GM18868 (cell line): ENCODE measurements around the gene SYAP1.
"Not testable (repeated sequence)": the region's sequence is repeated elsewhere in the genome, so short reads cannot be mapped to it uniquely, and the experiment has no call there.

ENCODE experiments used
- ATAC-seq: cut with Tn5 transposase; IDR thresholded peaks from one replicate; pipeline ENCODE4 v1.9.1; 2021; ENCODE audit warnings: mild to moderate bottlenecking, moderate library complexity; ENCODE audit not compliant: unreplicated experiment

Gene SYAP1, protein sequence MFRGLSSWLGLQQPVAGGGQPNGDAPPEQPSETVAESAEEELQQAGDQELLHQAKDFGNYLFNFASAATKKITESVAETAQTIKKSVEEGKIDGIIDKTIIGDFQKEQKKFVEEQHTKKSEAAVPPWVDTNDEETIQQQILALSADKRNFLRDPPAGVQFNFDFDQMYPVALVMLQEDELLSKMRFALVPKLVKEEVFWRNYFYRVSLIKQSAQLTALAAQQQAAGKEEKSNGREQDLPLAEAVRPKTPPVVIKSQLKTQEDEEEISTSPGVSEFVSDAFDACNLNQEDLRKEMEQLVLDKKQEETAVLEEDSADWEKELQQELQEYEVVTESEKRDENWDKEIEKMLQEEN

DNA sequence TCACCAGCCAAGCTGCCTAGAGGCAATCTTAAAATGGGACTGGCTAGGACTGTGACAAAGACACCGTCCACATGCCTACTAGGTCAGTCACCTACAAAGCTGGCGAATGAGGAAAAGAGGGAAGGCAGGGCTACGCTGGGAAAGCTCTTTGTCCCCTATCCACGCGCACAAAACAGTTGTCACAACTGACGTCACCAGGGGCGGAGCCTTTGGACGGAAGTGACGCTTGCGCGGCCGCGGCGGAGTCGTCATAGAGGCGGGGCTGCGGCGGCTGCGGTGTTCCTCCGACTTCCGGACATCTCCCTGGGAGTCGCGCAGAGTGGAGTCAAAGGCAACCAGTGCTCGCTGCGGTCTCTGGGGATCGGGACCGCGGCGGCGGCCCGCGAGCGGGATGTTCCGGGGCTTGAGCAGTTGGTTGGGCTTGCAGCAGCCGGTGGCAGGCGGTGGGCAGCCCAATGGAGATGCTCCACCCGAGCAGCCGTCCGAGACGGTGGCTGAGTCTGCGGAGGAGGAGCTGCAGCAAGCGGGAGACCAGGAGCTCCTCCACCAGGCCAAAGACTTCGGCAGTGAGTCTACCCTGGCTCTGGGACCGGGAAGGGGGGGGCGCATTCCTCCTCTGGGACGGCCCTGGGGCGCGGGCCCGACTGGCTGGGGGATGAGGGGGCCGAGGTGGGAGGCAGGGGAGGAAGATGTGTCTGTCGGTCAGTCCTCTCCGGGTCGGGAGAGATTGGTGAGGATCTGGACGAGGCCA lies at the start of gene SYAP1:
Gene SYAP1 (plus strand): TSS at position 279 of the 751 bp plus-strand sequence. CDS start 113 bp downstream, at position 392.
- peak; percentile 99 for ATAC-seq

DNA sequence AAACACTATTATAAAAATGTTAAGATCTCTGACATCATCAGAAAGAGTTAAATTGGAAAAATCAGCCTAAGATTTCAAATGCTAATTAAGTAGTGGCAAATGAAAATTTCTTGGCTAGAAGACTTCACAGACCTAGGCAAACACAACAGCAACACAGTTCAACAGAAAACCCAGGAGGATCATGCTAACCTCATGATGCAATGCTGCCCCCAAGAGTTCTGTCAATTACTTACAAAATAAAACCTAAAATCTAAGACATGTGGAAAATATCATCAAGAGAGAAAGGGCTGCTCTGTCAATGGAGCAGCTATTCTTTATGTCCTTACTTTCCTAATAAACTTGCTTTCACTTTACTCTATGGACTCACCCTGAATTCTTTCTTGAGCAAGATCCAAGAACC lies 48.4 kb upstream of the SYAP1 start:
- no peak for ATAC-seq

DNA sequence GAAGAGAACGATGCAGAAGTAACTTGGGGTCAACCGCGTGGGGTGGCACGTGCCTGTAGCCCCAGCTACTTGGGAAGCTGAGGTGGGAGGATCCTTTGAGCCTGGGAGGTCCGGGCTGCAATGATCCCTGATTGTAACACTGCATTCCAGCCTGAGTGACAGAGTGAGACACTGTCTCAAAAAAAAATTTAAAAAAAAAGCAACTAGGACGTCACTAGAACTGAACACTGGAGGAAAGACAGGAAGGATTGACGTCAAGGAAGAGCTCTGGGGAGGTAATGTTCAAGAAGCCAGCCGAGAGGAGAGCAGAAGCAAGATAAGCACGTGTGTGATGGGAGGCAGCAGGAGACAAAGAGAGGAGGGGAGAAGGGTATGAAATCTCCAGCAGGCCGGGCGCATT lies 40.7 kb upstream of the SYAP1 start:
- ATAC-seq, result no peak

DNA sequence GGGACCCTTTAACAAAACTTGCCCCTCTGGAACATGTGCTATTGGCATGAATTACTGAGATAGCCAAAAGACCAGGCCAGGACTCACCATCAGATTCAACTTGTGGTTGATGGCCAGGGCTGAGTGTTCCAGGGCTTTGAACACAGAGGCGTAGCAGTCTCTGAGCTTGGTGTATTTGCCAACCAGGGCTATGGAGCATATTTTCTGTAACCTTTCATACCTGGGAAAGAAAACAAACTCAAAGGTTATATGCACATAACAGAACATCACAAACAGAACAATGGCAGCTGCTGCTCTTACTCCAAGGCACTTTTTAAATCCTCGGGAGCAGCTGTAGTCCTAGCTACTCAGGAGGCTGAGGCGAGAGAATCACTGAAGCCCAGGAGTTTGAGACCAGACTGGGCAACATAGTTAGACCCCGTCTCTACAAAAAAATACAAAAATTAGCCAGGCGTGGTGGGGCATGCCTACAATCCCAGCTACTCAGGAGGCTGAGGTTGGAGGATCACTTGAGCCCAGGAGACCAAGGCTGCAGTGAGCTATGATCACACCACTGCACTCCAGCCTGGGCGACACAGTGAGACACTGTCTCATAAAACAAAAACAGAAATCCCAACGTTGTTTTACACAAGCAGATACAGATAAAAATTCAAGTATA lies 36.3 kb upstream of the SYAP1 start:
- no peak for ATAC-seq

DNA sequence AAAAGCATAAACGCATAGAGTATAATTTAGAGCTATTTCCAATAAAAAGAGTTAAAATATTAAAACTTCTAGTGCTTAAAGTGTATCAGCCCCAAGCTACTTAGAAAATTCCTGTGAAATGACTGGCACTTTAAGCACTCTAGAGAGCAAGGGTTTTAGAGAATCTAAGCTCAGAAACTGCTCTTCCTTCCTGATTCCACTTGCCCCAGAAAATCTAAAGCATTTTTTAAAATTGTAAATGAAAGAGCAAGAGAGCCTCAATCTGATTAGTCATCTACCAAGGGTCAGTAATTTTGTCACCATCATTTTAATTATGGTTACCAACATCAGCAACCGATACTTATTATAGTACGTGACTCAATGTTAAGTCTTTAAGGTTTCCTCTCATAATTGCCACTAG lies 31.9 kb upstream of the SYAP1 start:
- no peak for ATAC-seq

DNA sequence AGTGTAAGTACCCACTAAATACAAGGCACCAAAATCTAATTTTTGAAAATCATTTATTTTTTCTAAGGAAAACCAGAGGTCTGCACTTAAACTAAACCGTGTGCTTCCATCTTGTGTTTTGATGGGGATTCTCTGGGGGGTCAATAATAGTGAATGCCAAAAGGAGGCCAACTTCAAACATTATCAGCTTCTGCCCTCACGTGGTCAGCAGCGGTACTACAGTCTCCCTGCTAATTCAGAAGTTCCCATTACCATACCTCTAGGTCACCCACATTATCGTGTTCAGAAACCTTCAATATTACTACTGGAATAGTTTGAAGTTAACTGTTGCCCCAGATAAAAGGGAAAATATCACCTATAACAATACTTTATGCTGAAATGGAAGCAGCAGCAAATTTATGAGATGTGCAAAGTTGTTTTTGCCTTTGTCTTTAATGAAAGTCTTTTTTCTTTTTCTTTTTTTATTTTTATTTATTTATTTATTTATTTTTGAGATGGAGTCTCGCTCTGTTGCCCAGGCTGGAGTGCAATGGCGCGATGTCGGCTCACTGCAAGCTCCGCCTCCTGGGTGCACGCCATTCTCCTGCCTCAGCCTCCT lies 24.2 kb upstream of the SYAP1 start:
- no peak for ATAC-seq

DNA sequence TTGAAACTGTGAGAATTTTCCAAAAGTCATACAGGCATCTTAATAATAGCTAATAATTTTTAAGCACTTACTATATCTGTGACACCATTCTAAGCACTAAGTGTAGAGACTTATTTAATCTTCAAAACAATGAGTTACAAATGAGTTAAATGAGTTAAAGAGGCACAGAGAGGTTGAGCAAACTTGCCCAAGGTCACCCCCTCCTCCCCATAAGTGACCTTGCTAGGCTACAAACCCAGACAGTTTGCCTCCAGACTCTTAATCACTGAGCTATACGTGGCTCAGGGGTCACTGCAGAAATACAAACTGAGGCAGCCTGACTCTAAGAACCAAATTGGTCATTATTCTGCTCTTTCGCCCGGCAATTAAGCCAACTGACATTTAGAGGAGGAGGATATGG lies 22.5 kb upstream of the SYAP1 start:
- ATAC-seq, result no peak

DNA sequence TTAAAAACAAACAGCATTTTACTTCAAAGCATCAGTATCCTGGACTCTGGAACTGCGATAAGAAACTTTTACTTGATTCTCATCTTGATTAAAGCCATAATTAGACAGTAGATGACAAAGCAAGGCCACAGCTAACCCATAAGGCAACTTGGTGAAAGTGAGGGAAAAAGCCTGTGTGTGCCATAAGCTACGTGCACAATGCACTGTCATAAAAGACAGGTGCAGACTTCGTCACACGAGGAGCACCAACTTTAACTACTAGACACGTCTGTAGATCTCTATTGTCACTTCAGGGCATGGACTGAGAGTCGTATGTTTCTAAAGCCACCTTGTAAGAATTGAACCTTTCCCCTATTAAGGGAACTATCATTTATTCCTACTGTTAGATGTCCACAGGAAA lies 20.0 kb upstream of the SYAP1 start:
- no peak for ATAC-seq

DNA sequence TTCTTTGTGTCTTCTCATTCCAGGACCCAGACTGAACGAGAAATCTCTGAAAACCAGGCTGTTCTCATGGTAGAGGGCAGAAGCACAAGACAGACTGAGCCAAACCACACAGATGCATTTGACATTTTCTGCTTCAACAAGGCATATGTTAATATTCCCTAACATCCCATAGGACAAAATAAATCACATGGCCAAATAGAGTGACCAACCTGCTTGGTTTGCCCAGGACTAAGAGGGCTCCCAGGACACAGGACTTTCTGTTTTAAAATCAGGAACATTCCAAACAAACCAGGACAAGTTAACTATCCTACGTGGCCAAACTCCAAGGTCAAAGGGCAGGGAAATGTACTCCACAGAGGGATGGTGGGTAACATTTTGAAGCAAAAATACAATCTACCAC lies 18.7 kb upstream of the SYAP1 start:
- ATAC-seq, result no peak

DNA sequence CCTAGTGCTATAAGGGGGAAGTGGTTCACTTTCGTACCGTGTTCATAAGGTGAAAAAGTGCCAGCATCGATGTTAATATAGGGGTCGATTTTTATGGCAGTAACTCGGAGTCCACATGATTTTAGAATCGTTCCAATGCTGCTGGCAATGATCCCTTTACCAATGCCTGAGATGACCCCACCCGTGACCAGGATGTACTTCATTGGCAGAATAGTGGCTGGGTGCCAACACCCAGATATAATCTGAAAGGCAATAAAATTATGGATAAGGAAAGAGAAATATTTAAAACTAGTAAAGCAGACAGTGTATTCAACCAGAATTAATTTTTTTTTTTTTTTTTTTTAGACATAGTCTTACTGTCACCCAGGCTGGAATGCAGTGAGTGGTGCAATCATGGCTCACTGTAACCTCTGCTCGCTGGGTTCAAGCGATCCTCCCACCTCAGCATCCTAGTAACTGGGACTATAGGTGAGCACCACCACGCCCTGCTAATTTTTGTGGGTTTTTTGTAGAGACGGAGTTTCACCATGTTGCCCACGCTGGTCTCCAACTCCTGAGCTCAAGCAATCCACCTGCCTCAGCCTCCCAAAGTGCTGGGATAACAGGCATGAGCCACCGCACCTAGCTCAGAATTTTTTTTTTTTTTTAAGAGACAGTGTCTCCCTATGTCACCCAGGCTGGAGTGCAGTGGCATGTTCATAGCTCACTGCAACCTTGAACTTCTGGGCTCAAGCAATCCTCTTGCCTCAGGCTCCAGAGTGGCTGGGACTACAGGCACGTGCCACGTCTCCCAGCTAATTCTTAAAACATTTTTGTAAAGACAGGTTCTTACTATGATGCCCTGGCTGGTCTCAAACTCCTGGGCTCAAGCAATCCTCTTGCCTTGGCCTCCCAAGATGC lies 16.5 kb upstream of the SYAP1 start:
- ATAC-seq, result no peak

DNA sequence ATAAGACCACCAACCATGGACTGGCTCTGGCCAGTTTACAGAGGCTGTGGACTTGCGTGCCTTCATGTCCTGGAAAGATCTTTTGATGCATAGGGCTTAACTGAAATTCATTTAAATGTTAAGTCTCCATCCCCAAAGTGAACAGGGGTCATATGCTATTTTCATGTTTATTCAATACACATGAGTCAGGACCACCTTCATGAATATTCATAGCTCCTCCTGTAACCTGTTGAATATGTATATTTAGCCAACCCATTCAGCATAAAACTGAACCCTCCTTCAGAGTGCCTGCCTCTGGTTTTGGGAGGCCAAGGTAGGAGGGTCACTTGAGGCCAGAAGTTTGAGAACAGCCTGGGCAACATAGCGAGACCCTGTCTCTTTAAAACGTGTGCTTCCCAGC lies 14.0 kb upstream of the SYAP1 start:
- ATAC-seq, result peak; percentile 37

DNA sequence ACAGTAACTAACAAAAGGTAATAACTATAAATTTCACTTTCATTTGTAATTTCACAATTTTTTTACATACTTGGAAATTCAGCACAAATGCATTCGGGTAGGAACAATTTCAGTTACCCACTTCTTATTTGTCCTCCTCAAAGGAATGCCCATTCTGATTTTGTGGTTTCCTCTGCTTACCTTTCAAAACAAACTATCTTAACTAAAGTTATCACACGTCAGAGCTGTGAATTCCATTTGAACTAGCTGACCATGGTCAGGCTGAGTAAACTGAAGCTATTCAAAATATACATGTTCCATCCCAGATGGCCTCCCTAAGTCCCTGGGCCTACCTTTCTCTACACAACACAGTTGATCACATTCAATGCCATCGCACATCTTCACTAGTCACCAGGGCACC lies 11.4 kb upstream of the SYAP1 start:
- no peak for ATAC-seq

DNA sequence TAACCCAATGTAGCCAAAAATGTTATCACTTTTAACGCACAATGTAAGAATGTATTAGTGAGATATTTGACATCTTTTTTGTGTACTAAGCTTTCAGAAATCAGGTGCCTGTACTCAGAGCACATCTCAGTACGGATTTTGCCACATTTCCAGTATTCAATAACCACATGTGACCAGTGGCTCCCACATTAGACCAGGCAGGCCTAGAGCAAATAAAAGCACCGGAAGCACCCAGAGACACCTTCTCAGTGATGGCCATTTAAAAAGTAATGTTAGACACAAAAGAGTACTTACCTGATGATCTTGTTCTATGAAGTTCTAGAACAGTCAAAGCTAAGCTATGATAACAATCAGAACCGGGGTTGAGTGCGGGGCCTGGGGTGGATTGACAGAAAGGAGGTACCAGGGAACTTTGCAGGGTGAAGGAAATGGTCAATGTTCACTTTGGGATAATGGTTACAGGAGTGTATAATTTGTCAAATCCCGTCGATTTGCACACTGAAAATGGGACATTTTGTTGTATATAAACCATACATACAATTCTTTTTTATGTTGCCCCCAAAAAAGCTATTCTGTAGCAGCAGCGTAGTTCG lies 8.1 kb upstream of the SYAP1 start:
- peak; percentile 33 for ATAC-seq

DNA sequence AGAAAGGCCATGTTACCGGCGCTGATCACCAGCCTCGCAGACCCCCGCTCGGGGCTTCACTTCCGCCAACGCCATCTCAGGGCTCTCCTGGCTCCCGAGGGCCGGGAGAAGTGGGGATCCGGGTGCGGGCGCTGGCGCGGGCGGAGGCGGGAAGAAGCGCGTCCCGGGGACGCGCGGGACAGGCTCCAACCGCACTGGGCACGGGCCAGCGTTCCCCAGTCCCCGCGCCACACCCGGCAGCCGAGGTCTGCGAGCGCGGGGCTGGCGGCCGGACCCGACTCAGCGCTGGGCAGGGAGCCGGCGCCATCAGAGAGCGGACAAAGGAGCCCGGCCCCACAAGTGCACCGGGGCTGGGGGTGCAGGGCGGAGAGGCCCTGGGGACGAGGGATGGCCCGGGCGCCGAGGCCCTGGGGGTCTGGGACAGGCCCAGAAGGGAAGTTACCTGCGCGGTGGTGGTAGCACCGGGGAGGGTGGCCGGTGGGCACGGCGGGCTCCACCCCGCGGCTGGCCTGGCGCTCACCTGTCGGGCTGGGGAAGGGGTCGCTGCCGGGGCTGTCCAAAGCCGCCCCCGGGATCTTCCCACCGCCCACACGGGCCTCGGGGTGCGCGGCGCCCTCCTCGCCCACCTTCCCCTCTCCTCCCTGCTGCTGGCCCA lies 7.4 kb upstream of the SYAP1 start:
- peak; percentile 29 for ATAC-seq

DNA sequence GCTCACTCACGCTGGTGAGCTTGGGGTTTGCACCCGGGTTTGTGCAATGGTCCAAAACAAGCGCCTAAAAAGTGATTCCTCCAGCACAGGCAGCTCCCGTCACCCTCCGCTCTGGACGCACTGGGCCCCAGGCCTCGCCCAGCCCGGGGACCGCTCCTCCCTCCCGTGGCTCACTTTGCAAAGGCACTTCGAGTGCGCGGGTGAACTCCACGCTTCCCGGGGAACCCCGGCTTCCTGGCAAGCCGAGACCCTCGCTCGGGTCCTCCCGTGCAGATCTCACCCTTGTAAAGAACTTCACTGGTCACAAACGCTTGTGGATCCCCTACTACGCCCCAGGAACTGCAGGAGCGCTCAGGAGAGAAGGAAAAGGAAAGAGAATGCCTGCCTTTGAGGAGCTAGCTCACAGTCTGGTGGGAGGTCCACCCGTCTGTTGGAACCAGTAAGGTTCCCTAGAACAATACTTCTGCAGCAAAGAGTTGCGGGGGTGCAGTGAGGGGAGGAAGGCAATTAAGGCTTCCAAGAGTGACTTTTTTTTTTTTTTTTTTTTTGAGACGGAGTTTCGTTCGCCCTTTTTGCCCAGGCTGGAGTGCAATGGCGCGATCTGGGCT lies 6.8 kb upstream of the SYAP1 start, which contains the start of gene CTPS2:
Gene CTPS2 (minus strand): TSS at position 122 of the 608 bp plus-strand sequence. CDS start 9,767 bp downstream, outside the sequence.
- ATAC-seq, result peak; percentile 85

DNA sequence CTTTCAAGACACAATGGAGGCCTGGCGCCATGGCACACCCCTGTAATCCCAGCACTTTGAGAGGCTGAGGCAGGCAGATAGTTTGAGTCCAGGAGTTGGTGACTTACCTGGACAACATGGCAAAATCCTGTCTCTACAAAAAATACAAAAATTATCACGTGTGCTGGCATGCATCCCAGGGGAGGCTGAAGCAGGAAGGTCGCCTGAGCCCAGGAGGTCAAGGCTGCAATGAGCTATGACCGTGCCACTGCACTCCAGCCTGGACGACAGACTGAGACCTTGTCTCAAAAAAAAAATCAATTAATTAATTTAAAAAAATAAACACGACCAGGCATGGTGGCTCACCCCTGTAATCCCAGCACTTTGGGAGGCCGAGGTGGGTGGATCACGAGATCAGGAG lies 4.9 kb upstream of the SYAP1 start:
- ATAC-seq, result no peak

DNA sequence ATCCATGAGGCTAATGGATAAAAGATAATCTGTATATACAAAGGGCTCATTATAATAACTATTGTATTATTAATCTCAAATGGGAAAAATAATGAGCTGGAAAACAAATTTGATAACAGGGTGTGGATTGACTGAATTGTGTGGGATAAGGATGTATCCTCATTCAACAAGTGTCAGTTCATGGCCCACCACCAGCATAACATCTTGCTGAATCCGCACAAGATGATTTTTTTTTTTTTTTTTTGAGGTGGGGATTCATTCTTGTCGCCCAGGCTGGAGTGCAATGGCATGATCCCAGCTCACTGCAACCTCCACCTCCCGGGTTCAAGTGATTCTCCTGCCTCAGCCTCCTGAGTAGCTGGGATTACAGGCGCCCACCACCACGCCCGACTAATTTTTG lies 3.8 kb upstream of the SYAP1 start:
- not testable (repeated sequence) for ATAC-seq

DNA sequence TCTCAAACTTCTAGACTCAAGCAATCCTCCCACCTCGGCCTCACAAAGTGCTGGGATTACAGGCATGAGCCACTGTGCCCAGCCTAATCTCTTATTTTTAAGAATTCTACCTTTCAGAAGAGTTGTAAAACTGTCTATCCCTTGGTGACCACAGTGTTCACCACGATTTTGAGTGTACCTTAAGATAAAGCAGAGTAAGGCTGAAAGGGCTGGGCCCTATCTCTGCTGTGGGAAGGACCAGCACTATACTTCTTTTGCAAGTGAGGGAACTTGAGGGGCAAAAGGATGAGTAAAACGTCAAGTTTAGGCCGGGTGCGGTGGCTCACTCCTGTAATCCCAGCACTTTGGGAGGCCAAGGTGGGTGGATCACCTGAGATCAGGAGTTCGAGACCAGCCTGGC lies 3.0 kb upstream of the SYAP1 start:
- not testable (repeated sequence) for ATAC-seq

DNA sequence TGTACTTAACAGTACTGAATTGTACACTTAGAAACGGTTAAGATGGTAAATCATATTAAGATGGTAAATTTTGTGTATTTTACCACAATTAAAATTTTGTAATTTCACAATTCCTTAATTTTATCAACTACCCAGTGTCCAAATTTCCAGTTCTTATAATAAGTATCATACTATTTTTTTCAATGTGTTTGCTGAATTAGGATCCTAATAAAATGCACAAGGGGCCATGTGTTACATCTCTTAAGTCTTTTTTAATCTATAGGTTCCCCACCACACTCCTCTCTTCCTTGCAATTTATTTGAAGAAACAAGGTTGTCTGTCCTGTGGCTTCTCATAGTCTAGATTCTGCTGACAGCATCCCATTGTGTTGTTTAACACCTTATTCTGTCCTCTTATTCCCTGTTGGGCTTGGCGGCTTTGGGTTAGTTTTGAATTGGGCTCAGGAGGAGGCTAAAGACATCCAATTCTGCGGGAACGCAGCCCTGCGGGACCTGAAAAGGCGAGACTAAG lies 533 bp upstream of the SYAP1 start:
- peak; percentile 34 for ATAC-seq
